ENCODE measurements around the gene HRCT1. TPM values are rescaled to one million over a fixed set of nuclear protein-coding genes. Genes with fewer than 3 reads are reported as not detected.

Gene HRCT1
- polyA plus RNA-seq, 1 donor from 2014 or later, result not detected

GRCh38 chr9:35951736-35952135, 45.7 kb downstream of the HRCT1 start:
- Histone ChIP-seq H3K4me2 (ENCODE audit: low read length) (no peak overlapping the region), H3K9ac (ENCODE audit: low read length) (no peak overlapping the region), H4K20me1 (ENCODE audit: insufficient read depth) (no peaks in the 10 kb centered on the region), H3K27me3 (ENCODE audit: insufficient read depth, low read depth, low read length) (peaks cover 19% of the 10 kb centered on the region), H3K9me2 (ENCODE audit: insufficient read depth, low read length) (no peaks in the 10 kb centered on the region), H3K36me3 (ENCODE audit: insufficient read depth, low read length) (no peaks in the 10 kb centered on the region), H3K4me3 (ENCODE audit: low read length) (no peak overlapping the region), H3K9me3 (ENCODE audit: low read length) (no peaks in the 10 kb centered on the region), H2AFZ (ENCODE audit: low read depth, low read length) (no peak overlapping the region), H3F3A (ENCODE audit: insufficient read depth, low read length, poor library complexity, severe bottlenecking) (no peaks in the 10 kb centered on the region), H3K79me2 (replicated peaks; ENCODE audit: insufficient read depth, low read length) (no peaks in the 10 kb centered on the region), H3K27ac (ENCODE audit: low read length) (no peak overlapping the region)
- TF ChIP-seq EZH2 (IDR thresholded peaks at IDR 0.05; ENCODE audit: borderline replicate concordance, insufficient read depth, low read length, poor library complexity, severe bottlenecking), result no peak
- TF ChIP-seq, protein P1, sequence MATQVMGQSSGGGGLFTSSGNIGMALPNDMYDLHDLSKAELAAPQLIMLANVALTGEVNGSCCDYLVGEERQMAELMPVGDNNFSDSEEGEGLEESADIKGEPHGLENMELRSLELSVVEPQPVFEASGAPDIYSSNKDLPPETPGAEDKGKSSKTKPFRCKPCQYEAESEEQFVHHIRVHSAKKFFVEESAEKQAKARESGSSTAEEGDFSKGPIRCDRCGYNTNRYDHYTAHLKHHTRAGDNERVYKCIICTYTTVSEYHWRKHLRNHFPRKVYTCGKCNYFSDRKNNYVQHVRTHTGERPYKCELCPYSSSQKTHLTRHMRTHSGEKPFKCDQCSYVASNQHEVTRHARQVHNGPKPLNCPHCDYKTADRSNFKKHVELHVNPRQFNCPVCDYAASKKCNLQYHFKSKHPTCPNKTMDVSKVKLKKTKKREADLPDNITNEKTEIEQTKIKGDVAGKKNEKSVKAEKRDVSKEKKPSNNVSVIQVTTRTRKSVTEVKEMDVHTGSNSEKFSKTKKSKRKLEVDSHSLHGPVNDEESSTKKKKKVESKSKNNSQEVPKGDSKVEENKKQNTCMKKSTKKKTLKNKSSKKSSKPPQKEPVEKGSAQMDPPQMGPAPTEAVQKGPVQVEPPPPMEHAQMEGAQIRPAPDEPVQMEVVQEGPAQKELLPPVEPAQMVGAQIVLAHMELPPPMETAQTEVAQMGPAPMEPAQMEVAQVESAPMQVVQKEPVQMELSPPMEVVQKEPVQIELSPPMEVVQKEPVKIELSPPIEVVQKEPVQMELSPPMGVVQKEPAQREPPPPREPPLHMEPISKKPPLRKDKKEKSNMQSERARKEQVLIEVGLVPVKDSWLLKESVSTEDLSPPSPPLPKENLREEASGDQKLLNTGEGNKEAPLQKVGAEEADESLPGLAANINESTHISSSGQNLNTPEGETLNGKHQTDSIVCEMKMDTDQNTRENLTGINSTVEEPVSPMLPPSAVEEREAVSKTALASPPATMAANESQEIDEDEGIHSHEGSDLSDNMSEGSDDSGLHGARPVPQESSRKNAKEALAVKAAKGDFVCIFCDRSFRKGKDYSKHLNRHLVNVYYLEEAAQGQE (IDR thresholded peaks at IDR 0.05; ENCODE audit: borderline replicate concordance), result no peak
- no peak for TF ChIP-seq SMC3 (conservative IDR thresholded peaks at IDR 0.05; ENCODE audit: poor library complexity)
- TF ChIP-seq POLR2AphosphoS5 (IDR thresholded peaks at IDR 0.05), result no peak
- TF ChIP-seq EP300 (conservative IDR thresholded peaks at IDR 0.05; ENCODE audit: poor library complexity, severe bottlenecking), result no peak
- TF ChIP-seq RAD21 (conservative IDR thresholded peaks at IDR 0.05), result no peak
- no peak for TF ChIP-seq MXI1 (conservative IDR thresholded peaks at IDR 0.05; ENCODE audit: poor library complexity, severe bottlenecking)
- TF ChIP-seq TAF1 (IDR thresholded peaks at IDR 0.05; ENCODE audit: low read depth), result no peak
- TF ChIP-seq, protein P2, sequence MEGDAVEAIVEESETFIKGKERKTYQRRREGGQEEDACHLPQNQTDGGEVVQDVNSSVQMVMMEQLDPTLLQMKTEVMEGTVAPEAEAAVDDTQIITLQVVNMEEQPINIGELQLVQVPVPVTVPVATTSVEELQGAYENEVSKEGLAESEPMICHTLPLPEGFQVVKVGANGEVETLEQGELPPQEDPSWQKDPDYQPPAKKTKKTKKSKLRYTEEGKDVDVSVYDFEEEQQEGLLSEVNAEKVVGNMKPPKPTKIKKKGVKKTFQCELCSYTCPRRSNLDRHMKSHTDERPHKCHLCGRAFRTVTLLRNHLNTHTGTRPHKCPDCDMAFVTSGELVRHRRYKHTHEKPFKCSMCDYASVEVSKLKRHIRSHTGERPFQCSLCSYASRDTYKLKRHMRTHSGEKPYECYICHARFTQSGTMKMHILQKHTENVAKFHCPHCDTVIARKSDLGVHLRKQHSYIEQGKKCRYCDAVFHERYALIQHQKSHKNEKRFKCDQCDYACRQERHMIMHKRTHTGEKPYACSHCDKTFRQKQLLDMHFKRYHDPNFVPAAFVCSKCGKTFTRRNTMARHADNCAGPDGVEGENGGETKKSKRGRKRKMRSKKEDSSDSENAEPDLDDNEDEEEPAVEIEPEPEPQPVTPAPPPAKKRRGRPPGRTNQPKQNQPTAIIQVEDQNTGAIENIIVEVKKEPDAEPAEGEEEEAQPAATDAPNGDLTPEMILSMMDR (IDR thresholded peaks at IDR 0.05; ENCODE audit: poor library complexity, severe bottlenecking), result no peak

GRCh38 chr9:35952526-35953191, 46.7 kb downstream of the HRCT1 start:
- H3K9me3 ChIP-seq (ENCODE audit: low read length), result no peaks in the 10 kb centered on the region
- no peaks in the 10 kb centered on the region for H3K79me2 ChIP-seq (replicated peaks; ENCODE audit: insufficient read depth, low read length)
- no peak overlapping the region for H3K4me3 ChIP-seq (ENCODE audit: low read length)
- H3K36me3 ChIP-seq (ENCODE audit: insufficient read depth, low read length), result no peaks in the 10 kb centered on the region
- no peak overlapping the region for H2AFZ ChIP-seq (ENCODE audit: low read depth, low read length)
- H3F3A ChIP-seq (ENCODE audit: insufficient read depth, low read length, poor library complexity, severe bottlenecking), result no peaks in the 10 kb centered on the region
- H3K9ac ChIP-seq (ENCODE audit: low read length), result no peak overlapping the region
- no peaks in the 10 kb centered on the region for H3K9me2 ChIP-seq (ENCODE audit: insufficient read depth, low read length)
- H4K20me1 ChIP-seq (ENCODE audit: insufficient read depth), result no peaks in the 10 kb centered on the region
- H3K4me2 ChIP-seq (ENCODE audit: low read length), result no peak overlapping the region
- peaks cover 19% of the 10 kb centered on the region for H3K27me3 ChIP-seq (ENCODE audit: insufficient read depth, low read depth, low read length)
- TF ChIP-seq, protein P1 (IDR thresholded peaks at IDR 0.05; ENCODE audit: borderline replicate concordance), result no peak
- TF ChIP-seq MXI1 (conservative IDR thresholded peaks at IDR 0.05; ENCODE audit: poor library complexity, severe bottlenecking), result no peak
- no peak for TF ChIP-seq SMC3 (conservative IDR thresholded peaks at IDR 0.05; ENCODE audit: poor library complexity)
- no peak for TF ChIP-seq TAF1 (IDR thresholded peaks at IDR 0.05; ENCODE audit: low read depth)
- TF ChIP-seq EZH2 (IDR thresholded peaks at IDR 0.05; ENCODE audit: borderline replicate concordance, insufficient read depth, low read length, poor library complexity, severe bottlenecking), result no peak
- TF ChIP-seq RAD21 (conservative IDR thresholded peaks at IDR 0.05), result no peak
- TF ChIP-seq EP300 (conservative IDR thresholded peaks at IDR 0.05; ENCODE audit: poor library complexity, severe bottlenecking), result no peak
- TF ChIP-seq POLR2AphosphoS5 (IDR thresholded peaks at IDR 0.05), result no peak
- TF ChIP-seq, protein P2 (IDR thresholded peaks at IDR 0.05; ENCODE audit: poor library complexity, severe bottlenecking), result no peak
- H3K27ac ChIP-seq (ENCODE audit: low read length), result no peak overlapping the region
